EH (cell line): ENCODE measurements around the gene CEACAM6.
"Not testable (repeated sequence)": the region's sequence is repeated elsewhere in the genome, so short reads cannot be mapped to it uniquely, and the experiment has no call there.

Experiments used
- DNase-seq: peaks from one replicate; pipeline ENCODE4 v3.0.0-alpha.2; 2015; ENCODE audit warnings: low read depth

CEACAM6 gene

DNA sequence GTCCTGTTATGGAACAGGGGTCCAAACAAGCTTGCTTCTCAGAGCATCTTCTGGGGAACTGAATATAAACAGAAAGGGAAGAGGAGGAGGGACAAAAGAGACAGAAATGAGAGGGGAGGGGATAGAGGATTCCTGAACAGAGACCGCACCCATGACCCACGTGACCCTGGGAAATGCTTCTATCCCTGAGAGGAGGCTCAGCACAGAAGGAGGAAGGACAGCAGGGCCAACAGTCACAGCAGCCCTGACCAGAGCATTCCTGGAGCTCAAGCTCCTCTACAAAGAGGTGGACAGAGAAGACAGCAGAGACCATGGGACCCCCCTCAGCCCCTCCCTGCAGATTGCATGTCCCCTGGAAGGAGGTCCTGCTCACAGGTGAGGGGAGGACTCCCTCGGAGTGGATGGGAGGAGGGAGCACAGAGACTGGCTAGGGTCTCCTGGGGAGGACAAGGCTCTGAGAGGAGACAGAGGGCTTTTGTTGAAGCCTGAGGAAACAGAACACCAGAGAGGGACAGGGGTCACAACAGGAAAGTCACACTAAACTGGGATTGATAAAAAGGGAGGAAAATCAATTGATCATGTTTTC is at the start of gene CEACAM6:
Gene CEACAM6 (plus strand): TSS at position 203 of the 586 bp plus-strand sequence. CDS start 109 bp downstream, at position 312.
- DNase-seq, result no peak

- peak; percentile 31 for DNase-seq
These were observed 48.4 kb upstream of the CEACAM6 start for GRCh38 chr19:41706741-41707501.

- DNase-seq, result no peak
These were observed 47.9 kb upstream of the CEACAM6 start for GRCh38 chr19:41707502-41707812.

DNA sequence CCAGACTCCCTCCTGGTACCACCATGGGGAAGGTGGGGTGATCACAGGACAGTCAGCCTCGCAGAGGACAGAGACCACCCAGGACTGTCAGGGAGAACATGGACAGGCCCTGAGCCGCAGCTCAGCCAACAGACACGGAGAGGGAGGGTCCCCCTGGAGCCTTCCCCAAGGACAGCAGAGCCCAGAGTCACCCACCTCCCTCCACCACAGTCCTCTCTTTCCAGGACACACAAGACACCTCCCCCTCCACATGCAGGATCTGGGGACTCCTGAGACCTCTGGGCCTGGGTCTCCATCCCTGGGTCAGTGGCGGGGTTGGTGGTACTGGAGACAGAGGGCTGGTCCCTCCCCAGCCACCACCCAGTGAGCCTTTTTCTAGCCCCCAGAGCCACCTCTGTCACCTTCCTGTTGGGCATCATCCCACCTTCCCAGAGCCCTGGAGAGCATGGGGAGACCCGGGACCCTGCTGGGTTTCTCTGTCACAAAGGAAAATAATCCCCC is 47.4 kb upstream of the CEACAM6 start:
- no peak for DNase-seq

DNA sequence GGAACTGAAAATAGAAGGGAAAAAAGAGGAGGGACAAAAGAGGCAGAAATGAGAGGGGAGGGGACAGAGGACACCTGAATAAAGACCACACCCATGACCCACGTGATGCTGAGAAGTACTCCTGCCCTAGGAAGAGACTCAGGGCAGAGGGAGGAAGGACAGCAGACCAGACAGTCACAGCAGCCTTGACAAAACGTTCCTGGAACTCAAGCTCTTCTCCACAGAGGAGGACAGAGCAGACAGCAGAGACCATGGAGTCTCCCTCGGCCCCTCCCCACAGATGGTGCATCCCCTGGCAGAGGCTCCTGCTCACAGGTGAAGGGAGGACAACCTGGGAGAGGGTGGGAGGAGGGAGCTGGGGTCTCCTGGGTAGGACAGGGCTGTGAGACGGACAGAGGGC is 46.8 kb upstream of the CEACAM6 start, which contains the start of gene CEACAM5:
Gene CEACAM5 (plus strand): TSS at position 146 of the 400 bp plus-strand sequence. CDS start 106 bp downstream, at position 252.
- DNase-seq, result no peak

- not testable (repeated sequence) for DNase-seq
These were observed 45.8 kb upstream of the CEACAM6 start for GRCh38 chr19:41709516-41709915.

DNA sequence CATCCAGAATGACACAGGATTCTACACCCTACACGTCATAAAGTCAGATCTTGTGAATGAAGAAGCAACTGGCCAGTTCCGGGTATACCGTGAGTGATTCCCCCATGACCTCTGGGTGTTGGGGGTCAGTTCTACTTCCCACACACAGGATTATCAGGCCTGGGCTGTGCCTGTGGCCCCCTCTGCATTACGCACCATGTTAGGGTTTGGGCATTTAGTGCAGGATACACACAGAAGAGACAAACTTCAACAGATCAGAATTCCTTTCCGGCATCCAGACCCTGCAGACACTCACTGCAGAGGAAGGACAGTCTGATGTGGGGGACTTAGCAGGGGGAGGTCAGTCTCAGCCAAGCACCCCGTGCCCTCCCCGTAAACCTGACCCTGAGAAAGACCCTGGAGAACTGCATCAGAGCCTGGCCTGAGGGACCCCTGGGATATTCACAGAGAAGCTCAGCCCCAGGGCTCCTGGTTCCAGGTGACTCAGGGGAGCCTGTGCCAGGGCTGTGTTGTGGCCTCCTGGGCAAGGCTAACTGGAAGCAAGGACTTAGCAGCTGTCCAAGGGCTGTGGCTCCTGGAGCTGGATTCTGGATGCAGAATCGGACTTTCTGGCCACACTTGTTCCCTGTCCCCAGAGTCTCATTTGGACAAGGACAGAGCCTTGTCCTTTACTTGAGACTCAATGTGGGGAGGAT is 45.2 kb upstream of the CEACAM6 start:
- DNase-seq, result no peak

GRCh38 chr19:41711376-41712261 is 43.7 kb upstream of the CEACAM6 start:
- DNase-seq, result no peak

DNA sequence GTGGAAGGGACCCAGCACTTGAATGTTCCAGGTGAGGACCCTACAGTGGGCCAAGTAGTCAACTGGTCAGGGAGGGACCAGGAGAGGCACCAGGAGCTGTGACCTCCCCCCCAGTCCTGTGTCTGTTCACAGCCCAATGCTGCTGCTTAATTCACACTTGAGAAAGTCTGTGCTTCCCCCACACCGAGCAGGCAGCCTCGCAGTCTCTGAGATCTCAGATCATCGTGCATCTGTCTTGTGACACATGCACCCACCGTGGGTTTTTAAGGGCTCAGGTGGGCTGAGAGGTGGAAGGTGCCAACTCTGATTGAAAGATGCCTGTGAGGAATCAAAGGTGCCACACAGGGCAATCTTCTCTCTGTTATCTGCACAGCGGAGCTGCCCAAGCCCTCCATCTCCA is 40.7 kb upstream of the CEACAM6 start:
- no peak for DNase-seq

DNA sequence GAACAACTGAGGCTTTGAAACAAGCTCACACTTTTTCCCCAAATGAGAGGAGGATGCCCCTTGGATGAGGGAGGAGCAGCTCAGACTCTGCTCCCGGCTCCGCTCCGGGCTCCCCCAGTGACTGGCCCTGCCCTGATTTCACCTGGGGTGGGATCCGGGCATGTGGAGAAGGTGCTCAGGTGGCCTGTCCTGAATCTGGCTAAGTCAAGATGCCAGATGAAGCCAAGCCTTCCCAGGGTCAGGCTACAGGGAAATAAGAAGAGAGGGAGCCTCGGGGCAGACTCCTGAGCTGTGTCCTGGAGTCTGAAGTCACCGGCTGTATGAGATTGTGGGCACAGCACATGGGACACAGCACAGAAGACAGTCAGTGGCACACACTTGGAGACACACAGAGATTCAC is 36.6 kb upstream of the CEACAM6 start:
- no peak for DNase-seq

DNA sequence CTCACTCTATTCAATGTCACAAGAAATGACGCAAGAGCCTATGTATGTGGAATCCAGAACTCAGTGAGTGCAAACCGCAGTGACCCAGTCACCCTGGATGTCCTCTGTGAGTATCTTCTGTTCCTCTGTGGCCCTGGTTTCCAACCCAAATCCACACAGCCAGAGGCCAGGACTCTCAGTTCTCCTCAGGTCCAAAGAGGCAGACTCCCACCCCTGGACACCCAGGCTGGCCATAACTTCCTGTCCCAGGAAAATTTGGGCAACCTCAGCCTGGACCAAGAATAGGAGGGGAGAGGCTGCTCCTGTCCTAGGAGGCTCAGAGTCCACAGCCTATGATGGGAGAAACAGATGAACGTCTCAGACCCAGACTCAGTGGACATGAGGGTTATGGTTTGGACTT is 35.2 kb upstream of the CEACAM6 start:
- DNase-seq, result no peak

DNA sequence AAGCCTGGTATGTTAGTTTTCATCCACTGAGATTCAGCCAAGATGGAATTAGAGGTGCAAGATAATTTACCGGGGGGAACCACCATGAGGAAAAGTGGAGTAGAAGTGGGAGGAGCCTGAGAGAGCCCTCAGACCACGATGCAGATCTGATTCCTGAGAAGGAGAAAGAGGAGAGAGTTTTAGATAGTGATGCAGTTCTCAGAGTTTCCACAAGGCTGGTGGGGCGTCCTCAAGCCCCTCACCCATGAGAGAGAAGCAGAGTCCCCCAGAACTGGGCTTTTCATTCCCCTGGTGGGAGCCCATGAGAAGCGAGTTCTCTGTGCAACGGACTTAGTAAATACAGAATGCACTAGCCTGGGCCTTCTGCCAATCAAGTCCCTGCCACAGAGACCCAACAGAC is 28.8 kb upstream of the CEACAM6 start:
- no peak for DNase-seq

DNA sequence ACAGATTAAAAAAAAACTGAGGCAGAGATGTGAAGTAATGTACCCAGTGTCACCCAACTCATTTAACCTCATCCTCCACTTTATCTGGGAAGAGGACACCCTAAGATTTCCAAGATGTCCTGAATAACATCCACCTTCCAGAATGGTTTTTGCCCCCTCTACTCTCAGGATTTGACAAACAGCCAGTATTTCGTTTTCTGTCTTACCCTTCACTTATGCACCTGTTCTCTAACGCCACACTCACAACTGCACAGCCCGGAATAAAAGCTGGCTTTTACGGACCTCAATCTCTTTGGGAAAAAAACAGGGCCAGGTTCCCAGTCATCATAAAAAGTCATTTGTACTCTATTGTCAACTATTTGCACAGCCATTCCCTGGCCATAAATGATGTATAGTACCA is 21.2 kb upstream of the CEACAM6 start:
- DNase-seq, result no peak

DNA sequence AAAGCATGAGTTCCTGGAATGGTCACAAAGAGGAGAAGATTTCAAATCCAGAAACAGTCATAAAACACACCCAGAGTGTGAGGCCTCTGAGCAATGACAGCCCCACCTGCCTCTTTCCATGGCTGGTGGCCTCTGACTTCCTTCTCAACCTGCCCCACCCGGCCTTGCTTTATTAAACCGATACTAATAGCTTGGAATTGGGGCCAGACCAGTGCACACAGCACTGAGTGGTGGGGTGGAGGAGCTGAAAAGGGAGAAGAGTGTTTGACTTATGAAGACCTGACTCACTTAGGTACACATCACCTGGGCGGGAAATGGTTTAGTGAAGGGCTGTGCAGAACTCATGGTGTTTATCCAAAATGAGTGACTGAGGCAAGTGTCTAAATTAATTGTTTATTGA is 20.7 kb upstream of the CEACAM6 start:
- no peak for DNase-seq

GRCh38 chr19:41735071-41735600 is 20.2 kb upstream of the CEACAM6 start:
- DNase-seq, result no peak

- DNase-seq, result no peak
These were observed 16.0 kb upstream of the CEACAM6 start for GRCh38 chr19:41739361-41739760.

GRCh38 chr19:41740415-41741243 is 14.7 kb upstream of the CEACAM6 start:
- no peak for DNase-seq

DNA sequence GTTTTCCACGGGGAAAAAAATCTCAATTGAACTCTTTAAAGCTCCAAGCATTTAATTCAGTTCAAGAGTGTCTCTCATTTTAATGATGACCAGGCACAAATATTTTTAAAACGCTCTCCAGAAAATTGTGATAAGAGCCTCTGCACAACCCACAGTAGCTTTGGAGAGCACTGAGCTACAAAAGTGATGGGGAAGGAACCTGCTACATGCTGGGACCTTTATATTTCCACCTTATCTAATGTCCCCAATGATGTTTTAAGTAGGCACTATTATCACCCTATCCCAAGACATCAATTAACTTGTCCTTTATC is 14.1 kb upstream of the CEACAM6 start:
- no peak for DNase-seq

GRCh38 chr19:41744850-41745249 is 10.5 kb upstream of the CEACAM6 start:
- DNase-seq, result no peak

DNA sequence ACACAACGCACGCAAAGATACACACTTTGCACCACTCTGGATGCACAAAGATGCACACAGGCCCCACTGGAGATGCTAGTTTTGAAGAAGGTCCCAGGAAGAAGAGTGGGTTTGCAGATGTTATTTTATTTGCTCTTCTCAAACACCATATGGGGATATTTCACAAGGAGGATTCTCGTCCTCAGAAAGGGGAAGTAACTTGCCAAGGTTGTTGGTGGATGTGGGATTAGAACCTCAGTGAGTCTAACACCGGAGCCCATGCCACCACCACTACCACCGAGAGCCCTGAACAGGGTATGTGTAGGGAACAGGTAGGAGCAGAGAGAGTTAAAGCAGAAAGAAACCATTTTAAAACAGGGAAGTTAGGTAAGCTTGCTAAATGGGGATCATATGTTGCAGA is 9.6 kb upstream of the CEACAM6 start:
- DNase-seq, result no peak

DNA sequence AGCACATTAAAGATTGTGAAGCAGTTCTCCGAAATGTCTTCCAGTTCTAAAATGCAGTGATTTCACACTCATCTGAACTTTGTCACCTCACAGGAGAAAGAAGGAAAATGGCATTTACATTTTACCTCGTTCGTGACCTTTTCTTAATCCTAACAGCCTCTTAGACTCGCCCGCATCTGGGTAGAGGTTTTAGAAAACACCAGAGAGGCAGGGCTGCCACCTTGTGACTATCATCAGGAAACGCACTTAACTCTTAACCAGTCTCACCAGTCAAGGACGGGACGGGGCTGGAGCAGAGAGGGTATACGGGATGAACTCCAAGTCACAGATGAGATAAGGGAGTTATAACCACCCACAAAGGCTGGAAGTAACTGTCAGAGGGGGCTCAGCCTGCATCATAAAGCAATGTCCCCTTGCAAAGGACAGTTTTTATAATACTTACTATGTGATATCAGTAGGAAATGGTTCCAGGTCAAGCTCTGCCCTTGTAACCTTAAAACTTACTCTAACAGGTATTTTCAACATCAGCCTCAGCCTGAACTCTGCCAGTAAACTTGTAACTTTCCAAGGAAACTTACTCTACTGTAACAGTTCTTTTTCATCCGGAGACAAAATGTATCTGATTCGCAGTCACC is 8.6 kb upstream of the CEACAM6 start:
- peak; percentile 51 for DNase-seq
